ENCODE data around the gene TEX44.

DNA sequence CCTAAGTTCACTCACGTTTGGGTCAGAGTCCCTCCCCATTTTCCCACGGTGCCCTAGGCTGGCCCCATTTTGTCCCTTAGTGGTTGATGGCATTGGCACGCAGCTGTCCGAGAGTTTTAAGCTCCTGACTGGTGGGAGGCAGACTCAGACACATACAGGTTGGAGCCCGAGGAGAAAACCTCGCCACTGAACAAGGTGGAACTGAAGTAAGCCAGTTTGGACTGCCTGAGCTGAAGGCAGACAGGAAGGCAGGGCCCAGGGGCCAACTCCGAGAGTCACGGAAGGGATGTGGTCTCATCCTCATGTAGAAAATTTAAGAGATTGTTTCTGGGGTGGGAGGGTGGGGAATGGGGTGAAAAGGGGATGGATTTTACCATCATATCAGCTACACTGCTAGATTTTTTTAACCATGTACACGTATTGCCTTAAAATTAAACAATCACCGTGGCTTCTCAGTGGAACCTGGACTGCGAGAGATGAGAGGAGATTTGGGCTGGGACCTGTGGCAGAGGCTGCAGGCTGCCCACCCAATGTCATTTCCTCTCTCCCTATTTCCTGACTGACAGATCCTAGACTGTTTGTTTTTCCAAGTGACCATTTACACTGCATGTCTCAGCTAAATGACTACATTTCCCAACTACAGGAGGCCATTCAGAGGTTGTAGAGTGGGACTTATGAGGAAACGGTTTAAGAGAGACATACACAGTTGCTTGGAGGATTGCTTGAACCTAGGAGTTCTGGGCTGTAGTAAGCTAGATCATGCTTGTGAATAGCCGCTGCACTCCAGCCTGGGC lies 43.0 kb upstream of the TEX44 start:
- TF ChIP-seq, protein P1, sequence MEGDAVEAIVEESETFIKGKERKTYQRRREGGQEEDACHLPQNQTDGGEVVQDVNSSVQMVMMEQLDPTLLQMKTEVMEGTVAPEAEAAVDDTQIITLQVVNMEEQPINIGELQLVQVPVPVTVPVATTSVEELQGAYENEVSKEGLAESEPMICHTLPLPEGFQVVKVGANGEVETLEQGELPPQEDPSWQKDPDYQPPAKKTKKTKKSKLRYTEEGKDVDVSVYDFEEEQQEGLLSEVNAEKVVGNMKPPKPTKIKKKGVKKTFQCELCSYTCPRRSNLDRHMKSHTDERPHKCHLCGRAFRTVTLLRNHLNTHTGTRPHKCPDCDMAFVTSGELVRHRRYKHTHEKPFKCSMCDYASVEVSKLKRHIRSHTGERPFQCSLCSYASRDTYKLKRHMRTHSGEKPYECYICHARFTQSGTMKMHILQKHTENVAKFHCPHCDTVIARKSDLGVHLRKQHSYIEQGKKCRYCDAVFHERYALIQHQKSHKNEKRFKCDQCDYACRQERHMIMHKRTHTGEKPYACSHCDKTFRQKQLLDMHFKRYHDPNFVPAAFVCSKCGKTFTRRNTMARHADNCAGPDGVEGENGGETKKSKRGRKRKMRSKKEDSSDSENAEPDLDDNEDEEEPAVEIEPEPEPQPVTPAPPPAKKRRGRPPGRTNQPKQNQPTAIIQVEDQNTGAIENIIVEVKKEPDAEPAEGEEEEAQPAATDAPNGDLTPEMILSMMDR (IDR thresholded peaks at IDR 0.05; ENCODE audit: low read depth, low read length, poor library complexity, severe bottlenecking) = no peak
- no peak for TF ChIP-seq EZH2phosphoT487 (IDR thresholded peaks at IDR 0.05; ENCODE audit: borderline replicate concordance, low read length)
